Measurements from ENCODE around the gene PLEKHD1.

- TF ChIP-seq EZH2 (IDR thresholded peaks at IDR 0.05; ENCODE audit: borderline replicate concordance, insufficient read depth, low read depth, low read length, poor library complexity, severe bottlenecking) (no peak), CTCF (IDR thresholded peaks at IDR 0.05) (no peak)
Observed at GRCh38 chr14:69473260-69473659, 11.3 kb upstream of the PLEKHD1 start.

All from B cell (primary cell).